HS-27A (cell line): Measurements from ENCODE around the gene NAT16.
"Not testable (repeated sequence)": the region's sequence is repeated elsewhere in the genome, so short reads cannot be mapped to it uniquely, and the experiment has no call there.

ENCODE experiments used
- DNase-seq: peaks from one replicate; pipeline ENCODE4 v3.0.0-alpha.2; 2012; ENCODE audit warnings: low read depth, missing footprints

Gene NAT16

DNA sequence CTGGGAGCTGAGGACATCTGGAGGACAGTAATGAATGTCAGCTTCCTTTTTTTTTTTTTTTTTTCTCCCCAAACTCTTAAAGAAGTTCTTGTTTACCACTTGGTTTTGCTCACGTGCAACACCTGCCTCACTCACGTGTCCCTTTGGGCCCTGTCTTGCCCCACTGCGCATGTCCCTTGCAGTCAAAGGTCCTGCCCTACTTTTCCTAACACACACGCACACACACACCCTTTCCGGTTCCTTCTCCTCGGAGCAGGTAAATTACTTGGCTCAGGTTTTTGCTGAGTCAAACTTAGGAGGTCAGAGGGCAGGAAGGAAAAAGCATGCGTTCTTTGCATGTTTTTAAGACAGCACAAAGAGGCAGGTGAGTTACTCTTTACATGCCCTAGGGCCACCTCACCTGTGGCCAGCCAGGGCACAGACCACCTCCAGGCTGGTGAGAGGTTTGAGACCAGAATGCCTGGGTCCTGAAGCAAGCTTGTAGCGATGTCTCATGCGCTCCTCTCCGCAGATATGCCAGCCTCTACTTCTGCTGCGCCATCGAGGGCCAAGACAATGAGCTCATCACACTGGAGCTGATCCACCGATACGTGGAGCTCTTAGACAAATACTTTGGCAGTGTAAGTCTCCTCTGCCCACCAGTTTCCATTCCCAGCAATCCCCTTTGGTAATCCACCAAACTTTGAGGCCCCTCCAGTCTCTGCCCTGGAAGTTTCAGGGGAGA, 23.1 kb downstream of the NAT16 start:
- DNase-seq, result no peak

DNA sequence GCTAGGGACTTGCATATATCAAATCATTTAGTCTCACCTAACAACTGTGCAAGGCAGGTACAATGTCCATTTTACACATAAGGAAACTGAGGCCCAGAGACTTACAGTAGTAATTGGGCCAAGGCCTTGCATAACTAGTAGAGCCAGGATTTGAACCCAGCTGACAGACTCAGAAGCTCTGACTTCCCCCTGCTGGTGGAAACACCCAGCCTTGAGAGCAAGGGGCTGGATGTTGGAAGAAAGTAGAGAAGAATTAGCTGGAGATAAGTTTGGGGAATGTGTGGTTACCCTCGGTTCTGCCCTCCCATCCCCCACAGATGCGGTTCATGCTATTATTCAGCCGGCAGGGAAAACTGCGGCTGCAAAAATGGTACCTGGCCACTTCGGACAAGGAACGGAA, 23.8 kb downstream of the NAT16 start:
- no peak for DNase-seq

DNA sequence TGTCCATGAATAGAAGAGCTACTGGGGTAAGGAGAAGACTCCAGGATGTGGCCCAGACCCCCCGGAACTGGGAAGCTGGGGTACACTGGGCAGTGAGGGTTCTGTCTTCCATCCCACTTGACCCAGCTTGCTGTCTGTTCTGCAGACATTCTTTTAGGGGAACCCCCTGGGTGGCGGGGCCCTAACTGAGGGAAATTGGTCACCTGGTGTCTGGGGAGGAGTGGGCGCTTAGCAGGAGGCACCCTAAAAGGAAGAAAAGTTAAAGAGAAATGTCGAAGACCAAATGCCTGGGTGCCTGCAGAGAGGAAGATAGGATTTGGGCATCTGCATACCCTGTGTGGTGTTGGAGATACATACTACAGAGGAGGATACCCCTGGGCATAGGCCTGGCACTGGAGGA, 24.8 kb downstream of the NAT16 start:
- no peak for DNase-seq

DNA sequence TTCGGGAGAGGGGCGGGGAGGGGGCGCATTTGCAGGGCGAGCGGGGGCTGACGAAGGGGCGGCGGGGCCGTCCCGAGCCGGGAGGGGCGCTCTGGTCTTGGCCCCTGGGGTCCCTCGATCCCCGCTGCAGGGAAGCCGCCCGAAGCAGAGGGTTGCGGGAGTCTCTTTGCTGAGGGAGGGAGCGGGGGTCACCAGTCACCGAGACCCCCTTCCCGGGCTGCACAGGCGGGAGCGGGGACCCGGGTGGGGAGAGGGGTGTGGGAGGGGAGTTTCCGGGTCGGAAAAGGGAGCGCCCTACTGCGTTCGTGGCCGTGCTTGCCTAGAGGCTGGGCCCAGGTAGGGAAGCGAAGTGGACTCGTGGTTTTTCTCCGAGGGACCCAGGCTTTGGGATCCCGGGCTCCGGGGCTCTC, 25.4 kb downstream of the NAT16 start:
- no peak for DNase-seq

DNA sequence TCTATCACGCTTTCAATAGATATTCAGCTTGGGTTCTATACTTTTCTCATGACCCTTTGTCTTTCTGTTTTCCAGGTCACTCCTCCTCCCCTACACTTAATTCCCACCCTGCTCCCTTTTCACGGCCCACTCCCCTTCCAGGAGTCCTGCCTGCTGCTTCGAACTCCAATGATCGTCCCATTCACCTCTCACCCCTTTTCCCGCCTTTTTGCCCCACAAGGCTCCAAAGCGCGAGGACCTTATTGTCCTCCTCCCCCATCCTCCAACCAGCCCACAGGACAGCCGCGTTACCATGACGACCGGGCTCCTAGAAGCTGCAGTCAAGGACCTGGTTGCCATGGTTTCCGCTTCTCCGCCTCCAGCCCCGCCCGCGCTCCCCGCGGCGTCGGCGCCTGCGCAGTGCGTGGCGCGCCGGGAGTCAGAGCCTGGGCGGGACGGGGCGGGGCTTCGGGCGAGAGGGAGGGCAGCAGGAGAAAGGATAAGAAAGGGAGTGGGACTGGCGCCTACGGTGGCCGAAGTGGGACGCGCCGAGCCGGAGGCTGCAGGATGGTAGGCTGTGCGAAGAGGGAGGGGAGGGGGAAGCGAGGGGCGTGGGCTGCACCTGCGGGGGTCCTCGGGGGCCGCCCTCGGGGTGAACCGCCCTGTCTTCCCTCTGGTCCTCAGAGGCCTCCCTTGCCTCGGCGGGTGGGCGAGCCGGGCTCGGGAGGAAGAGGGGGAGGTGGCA, 26.0 kb downstream of the NAT16 start, which contains the start of gene AP1S1:
Gene AP1S1, plus strand, starts transcription at position 508 of the 724 bp plus-strand sequence. Its CDS starts 39 bp downstream, at position 547.
- DNase-seq, result no peak

DNA sequence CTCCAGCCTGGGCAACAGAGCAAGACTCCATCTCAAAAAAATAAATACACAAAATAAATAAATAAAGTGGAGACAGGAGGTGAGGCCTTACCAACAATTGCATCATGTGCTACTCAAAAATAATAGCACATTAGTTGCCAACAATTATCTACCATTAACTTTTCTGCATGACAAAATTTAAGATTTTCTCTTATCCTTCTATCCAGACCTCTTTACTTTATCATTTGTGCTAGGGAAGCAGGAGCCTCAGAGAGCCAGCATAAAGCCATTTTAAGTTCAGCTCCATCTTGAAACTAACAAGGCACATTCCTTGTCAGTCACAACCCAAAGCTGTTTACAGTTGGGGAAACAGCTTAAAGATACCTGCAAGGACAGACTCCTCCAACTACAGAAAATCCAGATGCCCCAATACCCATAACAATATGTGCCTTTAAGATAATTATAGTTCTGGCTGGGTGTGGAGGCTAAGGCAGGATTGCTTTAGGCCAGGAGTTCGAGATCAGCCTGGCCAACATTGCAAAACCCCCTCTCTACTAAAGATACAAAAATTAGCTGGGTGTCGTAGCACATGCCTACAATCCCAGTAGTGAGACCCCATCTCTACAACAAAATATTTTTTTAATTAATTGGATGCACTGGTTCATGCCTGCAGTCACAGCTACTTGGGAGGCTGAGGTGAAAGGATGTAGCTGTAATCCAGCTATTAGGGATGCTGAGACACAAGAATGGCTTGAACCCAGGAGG, 28.0 kb downstream of the NAT16 start:
- no peak for DNase-seq

DNA sequence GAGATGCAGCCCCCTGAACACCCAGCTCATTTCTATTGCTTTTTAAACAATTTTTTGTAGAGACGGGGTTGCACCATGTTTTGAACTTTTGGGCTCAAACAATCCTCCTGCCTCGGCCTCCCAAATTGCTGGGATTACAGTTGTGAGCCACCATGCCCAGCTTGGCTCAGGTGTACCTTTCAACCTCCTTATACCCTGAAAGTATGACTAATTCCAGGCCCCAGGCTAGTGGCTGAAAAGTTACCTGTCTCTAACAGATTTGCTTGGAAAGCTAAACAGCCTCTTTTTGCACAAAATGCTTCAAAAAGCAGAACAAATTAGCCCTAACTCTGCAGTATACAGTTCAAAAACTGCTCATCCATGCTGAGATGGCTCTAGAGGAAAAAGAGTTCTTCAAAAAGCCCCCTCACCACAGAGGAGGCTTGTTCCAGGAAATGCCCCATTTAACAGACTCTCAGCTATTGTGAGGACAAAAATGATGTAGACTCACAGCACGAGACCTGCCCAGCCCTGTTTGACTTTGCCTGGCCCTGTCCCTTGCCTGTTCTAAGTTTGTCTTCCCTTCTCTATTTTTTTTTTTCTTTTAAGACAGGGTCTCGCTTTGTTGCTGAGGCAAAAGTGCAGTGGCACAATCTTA, 39.2 kb downstream of the NAT16 start:
- DNase-seq, result no peak

DNA sequence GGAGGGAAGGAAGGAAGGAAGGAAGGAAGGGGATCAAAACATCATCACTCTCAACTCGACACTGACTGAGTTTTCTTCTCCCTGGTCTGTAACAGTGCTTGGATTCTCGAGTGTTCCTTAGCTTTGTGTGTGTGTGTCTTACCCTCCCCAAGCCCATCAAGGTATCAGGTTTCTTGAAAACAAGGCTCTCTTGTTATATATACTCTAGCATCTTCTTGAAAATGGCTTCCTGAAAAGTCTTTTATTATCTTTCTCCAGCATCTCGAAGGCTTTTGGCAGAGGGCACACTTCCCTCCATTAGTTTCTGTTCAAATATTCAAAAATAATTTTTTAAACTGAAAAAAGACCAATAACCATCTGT, 39.8 kb downstream of the NAT16 start:
- DNase-seq, result no peak

DNA sequence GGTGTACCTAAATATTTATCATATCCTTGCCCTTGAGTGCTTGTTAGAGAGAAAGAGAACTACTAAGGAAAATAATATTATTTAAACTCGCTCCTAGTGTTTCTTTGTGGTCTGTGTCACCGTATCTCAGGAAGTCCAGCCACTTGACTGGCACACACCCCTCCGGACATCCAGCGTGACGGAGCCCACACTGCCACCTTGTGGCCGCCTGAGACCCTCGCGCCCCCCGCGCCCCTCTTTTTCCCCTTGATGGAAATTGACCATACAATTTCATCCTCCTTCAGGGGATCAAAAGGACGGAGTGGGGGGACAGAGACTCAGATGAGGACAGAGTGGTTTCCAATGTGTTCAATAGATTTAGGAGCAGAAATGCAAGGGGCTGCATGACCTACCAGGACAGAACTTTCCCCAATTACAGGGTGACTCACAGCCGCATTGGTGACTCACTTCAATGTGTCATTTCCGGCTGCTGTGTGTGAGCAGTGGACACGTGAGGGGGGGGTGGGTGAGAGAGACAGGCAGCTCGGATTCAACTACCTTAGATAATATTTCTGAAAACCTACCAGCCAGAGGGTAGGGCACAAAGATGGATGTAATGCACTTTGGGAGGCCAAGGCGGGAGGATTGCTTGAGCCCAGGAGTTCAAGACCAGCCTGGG, 41.8 kb downstream of the NAT16 start:
- DNase-seq, result peak; percentile 88

DNA sequence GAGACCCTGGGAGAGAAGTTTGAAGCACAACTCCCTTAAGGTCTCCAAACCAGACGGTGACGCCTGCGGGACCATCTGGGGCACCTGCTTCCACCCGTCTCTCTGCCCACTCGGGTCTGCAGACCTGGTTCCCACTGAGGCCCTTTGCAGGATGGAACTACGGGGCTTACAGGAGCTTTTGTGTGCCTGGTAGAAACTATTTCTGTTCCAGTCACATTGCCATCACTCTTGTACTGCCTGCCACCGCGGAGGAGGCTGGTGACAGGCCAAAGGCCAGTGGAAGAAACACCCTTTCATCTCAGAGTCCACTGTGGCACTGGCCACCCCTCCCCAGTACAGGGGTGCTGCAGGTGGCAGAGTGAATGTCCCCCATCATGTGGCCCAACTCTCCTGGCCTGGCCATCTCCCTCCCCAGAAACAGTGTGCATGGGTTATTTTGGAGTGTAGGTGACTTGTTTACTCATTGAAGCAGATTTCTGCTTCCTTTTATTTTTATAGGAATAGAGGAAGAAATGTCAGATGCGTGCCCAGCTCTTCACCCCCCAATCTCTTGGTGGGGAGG, 42.4 kb downstream of the NAT16 start:
- DNase-seq, result no peak

DNA sequence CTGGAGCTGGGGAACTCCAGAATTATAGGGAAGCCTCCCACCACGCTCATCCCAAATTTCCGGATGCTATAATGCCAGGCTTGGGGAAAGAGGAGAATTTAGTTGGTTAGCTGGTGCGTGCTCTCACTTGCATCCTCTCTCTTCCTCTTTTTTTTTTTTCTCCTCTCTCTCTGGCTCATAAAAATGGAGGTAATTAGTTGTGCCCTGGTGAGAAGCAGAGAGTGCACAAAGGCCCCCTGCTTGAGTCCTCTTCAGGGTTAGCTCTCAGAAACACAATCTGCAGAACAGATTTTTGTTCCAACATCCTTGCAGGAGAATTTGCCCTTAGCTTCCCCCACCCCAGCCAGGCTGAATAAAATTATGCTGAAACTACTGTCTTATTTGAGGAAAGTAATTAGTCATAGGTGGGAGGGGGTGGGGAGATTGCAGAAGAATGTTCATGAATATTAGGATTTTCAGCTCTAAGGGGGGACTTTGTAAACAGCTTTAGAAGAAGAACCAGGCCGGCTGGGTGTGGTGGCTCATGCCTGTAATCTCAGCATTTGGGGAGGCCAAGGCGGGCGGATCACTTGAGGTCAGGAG, 45.6 kb downstream of the NAT16 start:
- DNase-seq, result no peak

DNA sequence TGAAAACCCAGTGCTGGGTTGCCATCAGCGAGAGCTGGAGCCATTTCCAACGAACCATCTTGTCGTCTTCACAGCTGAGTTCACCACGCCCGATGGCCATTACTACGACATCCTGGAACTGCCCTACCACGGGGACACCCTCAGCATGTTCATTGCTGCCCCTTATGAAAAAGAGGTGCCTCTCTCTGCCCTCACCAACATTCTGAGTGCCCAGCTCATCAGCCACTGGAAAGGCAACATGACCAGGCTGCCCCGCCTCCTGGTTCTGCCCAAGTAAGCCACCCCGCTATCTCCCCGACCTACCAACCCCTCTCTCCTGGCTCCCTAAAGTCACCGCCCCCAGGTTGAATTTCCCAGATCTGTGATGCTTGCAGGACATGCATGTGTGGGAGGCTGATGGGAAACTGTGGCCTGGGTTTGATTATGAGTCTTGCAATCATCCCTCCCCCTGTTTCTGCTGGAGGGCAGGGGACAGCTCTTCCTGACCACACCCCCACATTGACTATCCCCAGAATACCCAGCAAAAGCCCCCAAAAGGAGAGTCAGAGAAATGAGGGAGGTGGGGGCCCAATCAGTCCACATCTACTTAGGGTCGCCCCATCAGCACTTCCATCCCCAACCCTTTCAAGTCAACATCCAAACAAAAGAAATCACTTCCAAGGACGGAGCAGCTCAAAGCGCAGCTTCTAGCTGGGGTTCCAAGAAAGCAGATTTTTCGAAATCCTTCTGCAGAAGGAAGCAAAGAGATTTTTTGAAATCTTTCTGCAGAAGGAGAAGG, 46.3 kb downstream of the NAT16 start:
- DNase-seq, result no peak

DNA sequence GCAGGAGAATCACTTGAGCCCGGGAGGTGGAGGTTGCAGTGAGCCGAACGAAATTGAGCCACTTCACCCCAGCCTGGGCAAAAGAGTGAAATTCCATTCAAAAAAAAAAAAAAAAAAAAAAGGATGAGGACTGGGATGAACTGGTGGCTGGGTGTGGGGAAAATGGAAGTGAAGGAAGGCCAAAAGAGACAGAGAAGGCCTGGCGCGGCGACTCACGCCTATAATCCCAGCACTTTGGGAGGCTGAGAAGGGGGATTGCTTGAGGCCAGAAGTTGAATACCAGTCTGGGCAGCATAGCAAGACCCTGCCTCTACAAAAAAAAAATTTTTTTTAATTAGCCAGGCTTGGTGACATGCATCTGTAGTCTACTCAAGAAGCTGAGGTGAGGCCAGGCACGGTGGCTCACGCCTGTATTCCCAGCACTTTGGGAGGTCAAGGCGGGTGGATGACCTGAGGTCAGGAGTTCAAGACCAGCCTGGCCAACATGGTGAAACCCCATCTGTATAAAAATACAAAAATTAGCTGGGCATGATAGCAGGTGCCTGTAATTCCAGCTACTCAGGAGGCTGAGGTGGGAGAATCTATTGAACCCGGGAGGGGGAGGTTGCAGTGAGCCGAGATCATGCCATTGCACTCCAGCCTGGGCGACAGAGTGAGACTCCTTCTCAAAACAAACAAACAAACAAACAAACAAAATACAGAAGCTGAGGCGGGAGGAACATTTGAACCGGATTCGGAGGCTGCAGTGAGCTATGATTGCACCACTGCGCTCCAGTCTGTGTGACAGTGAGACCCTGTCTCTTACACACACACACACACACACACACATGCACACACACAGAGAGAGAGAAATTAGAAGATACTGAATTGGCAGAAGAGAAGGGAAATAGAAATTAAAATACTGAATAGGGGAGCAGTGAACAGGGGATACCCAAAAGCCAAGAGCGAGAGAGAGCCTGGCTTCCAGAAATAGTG, 47.2 kb downstream of the NAT16 start:
- not testable (repeated sequence) for DNase-seq

DNA sequence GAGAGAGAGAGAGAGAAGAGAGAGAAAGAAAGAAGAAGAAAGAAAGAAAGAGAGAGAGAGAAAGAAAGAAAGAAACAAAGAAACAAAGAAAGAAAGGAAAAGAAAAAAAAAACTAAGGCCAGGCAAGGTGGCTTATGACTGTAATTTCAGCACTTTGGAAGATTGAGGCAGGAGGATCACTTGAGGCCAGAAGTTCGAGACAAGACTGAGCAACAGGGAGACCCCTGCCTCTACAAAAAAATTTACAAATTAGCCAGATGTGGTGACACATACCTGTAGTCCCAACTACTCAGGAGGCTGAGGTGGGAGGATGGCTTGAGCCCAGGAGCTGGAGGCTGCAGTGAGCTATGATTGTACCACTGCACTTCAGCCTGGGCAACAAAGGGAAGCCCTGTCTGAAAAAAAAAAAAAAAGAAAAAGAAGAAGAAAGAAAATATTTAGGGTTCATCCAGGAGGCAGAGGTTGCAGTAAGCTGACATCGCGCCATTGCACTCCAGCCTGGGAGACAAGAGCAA, 50.4 kb downstream of the NAT16 start:
- no peak for DNase-seq

DNA sequence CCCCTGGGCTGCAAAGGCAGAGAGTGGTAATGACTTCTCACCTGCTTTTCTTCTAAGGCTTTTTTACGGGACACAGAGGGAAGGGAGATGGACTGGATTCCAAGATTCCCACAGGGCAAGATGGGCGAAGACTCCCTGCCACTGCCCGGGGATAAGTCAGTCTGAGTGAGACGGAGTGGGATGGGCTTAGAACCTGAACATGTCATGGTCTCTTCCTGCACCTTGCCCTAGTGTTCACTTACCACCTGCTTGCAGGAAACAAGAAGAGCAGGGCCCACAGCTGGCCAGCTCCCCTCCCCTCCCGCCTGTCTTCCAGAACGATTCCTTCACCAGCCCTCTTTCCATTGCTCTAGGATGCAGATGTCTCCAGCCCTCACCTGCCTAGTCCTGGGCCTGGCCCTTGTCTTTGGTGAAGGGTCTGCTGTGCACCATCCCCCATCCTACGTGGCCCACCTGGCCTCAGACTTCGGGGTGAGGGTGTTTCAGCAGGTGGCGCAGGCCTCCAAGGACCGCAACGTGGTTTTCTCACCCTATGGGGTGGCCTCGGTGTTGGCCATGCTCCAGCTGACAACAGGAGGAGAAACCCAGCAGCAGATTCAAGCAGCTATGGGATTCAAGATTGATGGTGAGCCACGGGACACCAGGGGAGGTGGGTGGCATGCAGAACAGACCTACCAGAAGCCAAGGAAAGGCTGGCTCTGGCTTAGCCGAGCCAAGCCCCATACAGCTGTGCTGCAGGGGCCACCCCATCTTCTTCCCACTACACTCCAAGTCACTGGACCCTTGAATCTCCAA, 51.9 kb downstream of the NAT16 start:
- no peak for DNase-seq

DNA sequence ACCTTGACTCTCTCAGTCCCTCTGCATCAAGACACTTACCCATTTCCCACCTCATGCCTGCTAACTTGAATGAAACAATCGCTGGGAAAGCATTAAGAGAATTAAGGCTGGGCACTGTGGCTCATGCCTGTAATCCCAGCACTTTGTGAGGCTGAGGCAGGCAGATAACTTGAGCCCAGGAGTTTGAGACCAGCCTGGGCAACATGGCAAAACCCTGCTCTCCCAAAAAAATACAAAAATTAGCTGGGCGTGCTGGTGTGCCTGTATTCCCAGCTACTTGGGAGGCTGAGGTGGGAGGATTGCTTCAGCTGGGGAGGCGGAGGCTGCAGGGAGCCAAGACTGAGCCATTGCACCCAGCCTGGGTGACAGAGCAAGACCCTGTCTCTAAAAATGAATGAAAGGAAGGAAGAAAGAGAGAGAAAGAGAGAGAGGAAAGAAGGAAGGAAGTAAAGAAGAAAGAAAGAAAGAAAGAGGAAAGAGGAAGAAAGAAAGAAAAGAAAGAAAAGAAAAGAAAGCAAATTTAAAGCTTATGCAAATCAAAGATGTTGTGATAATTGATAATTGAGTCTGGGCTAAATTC, 52.5 kb downstream of the NAT16 start:
- DNase-seq, result no peak

DNA sequence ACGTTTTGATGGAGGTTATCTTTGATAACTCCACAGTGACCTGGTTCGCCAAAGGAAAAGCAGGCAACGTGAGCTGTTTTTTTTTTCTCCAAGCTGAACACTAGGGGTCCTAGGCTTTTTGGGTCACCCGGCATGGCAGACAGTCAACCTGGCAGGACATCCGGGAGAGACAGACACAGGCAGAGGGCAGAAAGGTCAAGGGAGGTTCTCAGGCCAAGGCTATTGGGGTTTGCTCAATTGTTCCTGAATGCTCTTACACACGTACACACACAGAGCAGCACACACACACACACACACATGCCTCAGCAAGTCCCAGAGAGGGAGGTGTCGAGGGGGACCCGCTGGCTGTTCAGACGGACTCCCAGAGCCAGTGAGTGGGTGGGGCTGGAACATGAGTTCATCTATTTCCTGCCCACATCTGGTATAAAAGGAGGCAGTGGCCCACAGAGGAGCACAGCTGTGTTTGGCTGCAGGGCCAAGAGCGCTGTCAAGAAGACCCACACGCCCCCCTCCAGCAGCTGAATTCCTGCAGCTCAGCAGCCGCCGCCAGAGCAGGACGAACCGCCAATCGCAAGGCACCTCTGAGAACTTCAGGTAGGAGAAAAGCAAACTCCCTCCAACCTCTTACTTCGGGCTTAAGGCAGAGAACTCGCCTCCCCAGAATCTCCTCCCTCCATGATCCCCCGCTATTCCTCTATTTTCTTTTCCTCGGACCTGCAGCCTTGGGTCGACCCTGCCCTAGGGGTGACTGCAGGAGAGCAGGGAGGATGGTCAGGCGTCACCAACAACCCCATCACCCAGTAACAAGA, 53.2 kb downstream of the NAT16 start, which contains the start of gene SERPINE1:
Gene SERPINE1, plus strand, starts transcription at position 454 of the 809 bp plus-strand sequence. CDS start 1,290 bp downstream, outside the sequence.
- peak; percentile 92 for DNase-seq
